H1 (cell line): ENCODE results near the gene MACROD2. TPM values are rescaled to one million over a fixed set of nuclear protein-coding genes. Genes with fewer than 3 reads are reported as not detected.

Source experiments
- polyA plus RNA-seq, 7 experiments: library from polyadenylated mRNA; depleted of rRNA in 3 of 7; stranded (reverse) in 5 of 7; unstranded in 2 of 7; fragments of >200 nt in 5 of 7; fragments of 200-250 nt in 2 of 7; gene quantifications; 1 replicate in 5 of 7; 2 replicates in 1 of 7; 4 replicates in 1 of 7; pipeline versions ENCODE4 v1.2.1 to v1.2.3, GENCODE V29; 2011 to 2013; ENCODE audit warnings: missing spikeins in 2 of 7, mixed read lengths in 2 of 7
- total RNA-seq: library from RNA; stranded (reverse); fragmentation: NEBNext Ultra II Directional; extraction: Animal tissue kit (Norgen Biotek cat#: 25700); gene quantifications from 2 replicates; pipeline ENCODE4 v1.2.1, GENCODE V29; 2021
- TF ChIP-seq, protein P1 (sequence below): IDR thresholded peaks from 2 replicates; pipeline ENCODE4 v1.6.1; 2012; ENCODE audit warnings: inconsistent platforms

The MACROD2 gene
- total and polyA plus RNA-seq, 2 of the 8 experiments (the other 6 are each of a cell fraction or from before 2014, with no cell fraction given): 0.70 to 3.9 TPM

- TF ChIP-seq, protein P1, sequence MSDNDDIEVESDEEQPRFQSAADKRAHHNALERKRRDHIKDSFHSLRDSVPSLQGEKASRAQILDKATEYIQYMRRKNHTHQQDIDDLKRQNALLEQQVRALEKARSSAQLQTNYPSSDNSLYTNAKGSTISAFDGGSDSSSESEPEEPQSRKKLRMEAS: no peak
Measured at GRCh38 chr20:14829906-14830305, 834.6 kb downstream of the MACROD2 start (continued).
